GM10248 (cell line): ENCODE results near the gene KLHL3.

Experiments
- CTCF ChIA-PET: fragments of 300-600 bp; sonication (Branson Sonifier 250); formaldehyde crosslinking; extraction: SDS; loops from one replicate; lab custom pipeline; 2021; ENCODE audit warnings: antibody characterized with exemption; lab: Yijun Ruan, JAX
- POLR2A ChIA-PET: fragments of 350-650 bp; sonication (Branson Sonifier 250); formaldehyde crosslinking; extraction: SDS; loops from one replicate; lab custom pipeline; 2020; ENCODE audit warnings: antibody characterized with exemption; lab: Yijun Ruan, JAX
- DNase-seq: peaks from one replicate; pipeline ENCODE4 v3.0.0; 2012; ENCODE audit errors: extremely low spot score
- CTCF ChIP-seq: IDR thresholded peaks from 2 replicates; pipeline ENCODE4 v1.5.1; 2012; ENCODE audit warnings: mild to moderate bottlenecking, low read depth; ENCODE audit errors: extremely low read depth, missing control alignments, control extremely low read depth

The KLHL3 gene

GRCh38 chr5:137594717-137595116 is 141.2 kb downstream of the KLHL3 start:
- ChIA-PET POLR2A (no interaction called here), CTCF (interaction anchor here (1.6 kb wide), 1 partner anchor 9 kb away, joined by 5 read pairs; no protein-coding TSS in a partner anchor)
- no peak for TF ChIP-seq CTCF
- no peak for DNase-seq

- ChIA-PET POLR2A (no interaction called here), CTCF (interaction anchor here (2.3 kb wide), 1 partner anchor 37 kb away, joined by 4 read pairs; no protein-coding TSS in a partner anchor)
- no peak for TF ChIP-seq CTCF
- DNase-seq = no peak
These were observed 143.6 kb downstream of the KLHL3 start for GRCh38 chr5:137592317-137592716.

- no peak for DNase-seq
- ChIA-PET CTCF (no interaction called here), POLR2A (no interaction called here)
- TF ChIP-seq CTCF = no peak
These were observed 146.7 kb downstream of the KLHL3 start for GRCh38 chr5:137589185-137589584.

GRCh38 chr5:137587919-137588318 is 148.0 kb downstream of the KLHL3 start:
- DNase-seq = no peak
- ChIA-PET POLR2A (no interaction called here), CTCF (interaction anchor here (1.1 to 1.6 kb wide), 4 partner anchors 10 to 123 kb away, joined by 3 to 5 read pairs (median 3); no protein-coding TSS in a partner anchor)
- TF ChIP-seq CTCF = no peak

- DNase-seq = no peak
- TF ChIP-seq CTCF = no peak
- CTCF ChIA-PET = interaction anchor here (1.8 kb wide), 1 partner anchor 11 kb away, joined by 5 read pairs; no protein-coding TSS in a partner anchor
- POLR2A ChIA-PET = no interaction called here
These were observed 151.6 kb downstream of the KLHL3 start for GRCh38 chr5:137584262-137584661.

- DNase-seq = no peak
- CTCF ChIA-PET = no interaction called here
- POLR2A ChIA-PET = no interaction called here
- no peak for TF ChIP-seq CTCF
These were observed 152.8 kb downstream of the KLHL3 start for GRCh38 chr5:137583129-137583528.

GRCh38 chr5:137582218-137582617 is 153.7 kb downstream of the KLHL3 start:
- ChIA-PET POLR2A (no interaction called here), CTCF (no interaction called here)
- TF ChIP-seq CTCF = no peak
- no peak for DNase-seq
